Measurements from ENCODE around the gene SLC17A9. TPM values are rescaled to one million over a fixed set of nuclear protein-coding genes. Genes with fewer than 3 reads are reported as not detected.

Gene SLC17A9
- total and polyA plus RNA-seq, 10 of the 15 experiments (the other 5 are each of a cell fraction or from before 2014, with no cell fraction given): 0.72 to 74.1 (median 29.4) TPM

GRCh38 chr20:62908971-62909791, 43.3 kb upstream of the SLC17A9 start (continued):
- TF ChIP-seq REST (IDR thresholded peaks at IDR 0.05; ENCODE audit: low read depth, low read length) (no peak), SKIL (IDR thresholded peaks at IDR 0.05; ENCODE audit: low read depth, poor library complexity, severe bottlenecking) (no peak), BCLAF1 (IDR thresholded peaks at IDR 0.05) (no peak)
